SU-DHL-6 (cell line): Measurements from ENCODE around the gene TMF1.

ENCODE experiments used
- EZH2phosphoT487 ChIP-seq: fragments of 200-600 bp; sonication (generic), shearing (Covaris generic); conservative IDR thresholded peaks from 2 replicates; pipeline ENCODE4 v1.6.1; 2018; ENCODE audit warnings: mild to moderate bottlenecking, antibody characterized with exemption, low read length, moderate library complexity, mixed read lengths
- TF ChIP-seq, protein P1 (sequence below): fragments of 200-600 bp; sonication (generic); IDR thresholded peaks from one replicate; pipeline ENCODE4 v1.5.1; 2017; ENCODE audit warnings: antibody characterized with exemption, mild to moderate bottlenecking, low read length, moderate library complexity; ENCODE audit not compliant: insufficient read depth, poor library complexity, severe bottlenecking

DNA sequence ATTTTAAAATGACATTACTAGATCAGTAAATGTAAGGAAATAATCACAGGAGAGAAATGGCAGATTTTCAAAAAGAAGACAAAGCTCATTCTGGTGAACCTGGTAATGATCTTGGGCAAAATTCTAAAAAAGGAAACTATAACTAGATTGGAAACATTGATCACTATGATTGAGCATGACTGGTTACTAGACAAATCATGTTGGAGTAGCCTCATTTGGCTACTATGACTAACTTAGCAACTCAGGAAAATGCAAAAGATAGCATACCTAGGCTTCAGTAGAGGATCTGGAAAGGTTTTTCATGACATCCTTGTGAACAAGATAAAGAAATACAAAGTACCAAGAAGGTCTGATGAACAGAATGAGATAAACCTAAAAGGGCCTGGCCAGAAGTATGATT, 7.6 kb upstream of the TMF1 start:
- TF ChIP-seq, protein P1, sequence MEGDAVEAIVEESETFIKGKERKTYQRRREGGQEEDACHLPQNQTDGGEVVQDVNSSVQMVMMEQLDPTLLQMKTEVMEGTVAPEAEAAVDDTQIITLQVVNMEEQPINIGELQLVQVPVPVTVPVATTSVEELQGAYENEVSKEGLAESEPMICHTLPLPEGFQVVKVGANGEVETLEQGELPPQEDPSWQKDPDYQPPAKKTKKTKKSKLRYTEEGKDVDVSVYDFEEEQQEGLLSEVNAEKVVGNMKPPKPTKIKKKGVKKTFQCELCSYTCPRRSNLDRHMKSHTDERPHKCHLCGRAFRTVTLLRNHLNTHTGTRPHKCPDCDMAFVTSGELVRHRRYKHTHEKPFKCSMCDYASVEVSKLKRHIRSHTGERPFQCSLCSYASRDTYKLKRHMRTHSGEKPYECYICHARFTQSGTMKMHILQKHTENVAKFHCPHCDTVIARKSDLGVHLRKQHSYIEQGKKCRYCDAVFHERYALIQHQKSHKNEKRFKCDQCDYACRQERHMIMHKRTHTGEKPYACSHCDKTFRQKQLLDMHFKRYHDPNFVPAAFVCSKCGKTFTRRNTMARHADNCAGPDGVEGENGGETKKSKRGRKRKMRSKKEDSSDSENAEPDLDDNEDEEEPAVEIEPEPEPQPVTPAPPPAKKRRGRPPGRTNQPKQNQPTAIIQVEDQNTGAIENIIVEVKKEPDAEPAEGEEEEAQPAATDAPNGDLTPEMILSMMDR: no peak
- no peak for TF ChIP-seq EZH2phosphoT487
